GM20000 (cell line): Measurements from ENCODE around the gene MARK1.

Experiments used
- DNase-seq: peaks from one replicate; pipeline ENCODE4 v3.0.0; 2012; ENCODE audit warnings: low spot score
- CTCF ChIP-seq: IDR thresholded peaks from 2 replicates; pipeline ENCODE4 v1.5.1; 2012; ENCODE audit warnings: mild to moderate bottlenecking, control low read depth; ENCODE audit errors: extremely low read depth, missing control alignments

The MARK1 gene

GRCh38 chr1:220556641-220557040 lies 28.7 kb downstream of the MARK1 start:
- DNase-seq: no peak
- no peak for TF ChIP-seq CTCF

- no peak for TF ChIP-seq CTCF
- no peak for DNase-seq
These were observed 35.6 kb downstream of the MARK1 start for GRCh38 chr1:220563564-220563963.

- TF ChIP-seq CTCF: no peak
- no peak for DNase-seq
These were observed 36.3 kb downstream of the MARK1 start for GRCh38 chr1:220564216-220564615.

GRCh38 chr1:220565670-220566069 lies 37.7 kb downstream of the MARK1 start:
- no peak for DNase-seq
- TF ChIP-seq CTCF: no peak

GRCh38 chr1:220566869-220567268 lies 38.9 kb downstream of the MARK1 start:
- no peak for TF ChIP-seq CTCF
- no peak for DNase-seq

GRCh38 chr1:220572416-220572815 lies 44.5 kb downstream of the MARK1 start:
- no peak for DNase-seq

GRCh38 chr1:220573836-220574235 lies 45.9 kb downstream of the MARK1 start:
- no peak for DNase-seq
- TF ChIP-seq CTCF: no peak

More at GRCh38 chr1:220572416-220572815, 44.5 kb downstream of the MARK1 start:
- no peak for TF ChIP-seq CTCF
